Calu3 (cell line): ENCODE measurements around the gene SLAIN2. TPM values are rescaled to one million over a fixed set of nuclear protein-coding genes. Genes with fewer than 3 reads are reported as not detected.
"Not testable (repeated sequence)": the region's sequence is repeated elsewhere in the genome, so short reads cannot be mapped to it uniquely, and the experiment has no call there.

Source experiments
- BruUV-seq: library from RNA; stranded (reverse); fragments of 400-500 nt; replicated peaks from 2 replicates; lab custom pipeline; 2021; lab: Mats Ljungman, UMichigan
- CTCF ChIA-PET: fragments of 300-600 bp; sonication (Branson Sonifier 250); formaldehyde crosslinking; loops from one replicate; lab custom pipeline; 2022; ENCODE audit warnings: antibody characterized with exemption; lab: Charles Lee
- DNase-seq: peaks from one replicate; pipeline ENCODE4 v3.0.0; 2022
- H3K27ac Mint-ChIP-seq: one replicate; pipeline ENCODE4 v1.8.0; 2022; ENCODE audit warnings: mixed read lengths; ENCODE audit not compliant: unreplicated experiment
- H3K27me3 Mint-ChIP-seq: one replicate; pipeline ENCODE4 v1.8.0; 2022; ENCODE audit warnings: mixed read lengths; ENCODE audit not compliant: unreplicated experiment
- H3K36me3 Mint-ChIP-seq: one replicate; pipeline ENCODE4 v1.8.0; 2022; ENCODE audit warnings: mild to moderate bottlenecking, moderate library complexity, mixed read lengths; ENCODE audit not compliant: insufficient read depth, unreplicated experiment
- H3K4me1 Mint-ChIP-seq: one replicate; pipeline ENCODE4 v1.8.0; 2022; ENCODE audit warnings: mild to moderate bottlenecking, low read depth, mixed read lengths; ENCODE audit not compliant: unreplicated experiment
- H3K4me3 Mint-ChIP-seq: one replicate; pipeline ENCODE4 v1.8.0; 2022; ENCODE audit warnings: mild to moderate bottlenecking, low read depth, moderate library complexity, mixed read lengths; ENCODE audit not compliant: unreplicated experiment
- H3K9me3 Mint-ChIP-seq: one replicate; pipeline ENCODE4 v1.8.0; 2022; ENCODE audit warnings: low read depth, mixed read lengths; ENCODE audit not compliant: unreplicated experiment
- CTCF ChIP-seq: fragments of 200-600 bp; IDR thresholded peaks from one replicate; pipeline ENCODE4 v1.8.0; 2022; ENCODE audit warnings: antibody characterized with exemption; ENCODE audit not compliant: unreplicated experiment
- intact Hi-C: fragments of 100-400 bp; cut with micrococcal nuclease; formaldehyde crosslinking; loops from one replicate; pipeline ENCODE4 v1.10.0; 2022; ENCODE audit not compliant: unreplicated experiment
- total RNA-seq: library from RNA; stranded (reverse); gene quantifications from 2 replicates; pipeline ENCODE4 v1.2.3, GENCODE V29; 2022

SLAIN2 gene
- total RNA-seq, 1 experiment from 2014 or later = 44.1 TPM

- DNase-seq = no peak
- Mint-ChIP-seq H3K27me3 (no peaks in the 10 kb centered on the region), H3K27ac (no peak overlapping the region), H3K4me3 (no peak overlapping the region), H3K9me3 (no peaks in the 10 kb centered on the region), H3K4me1 (peaks cover 13% of the 10 kb centered on the region), H3K36me3 (no peaks in the 10 kb centered on the region)
- CTCF ChIA-PET = no interaction called here
- no TSS peak for BruUV-seq
- intact Hi-C loops = no loop called here
- TF ChIP-seq CTCF = no peak
Measured at GRCh38 chr4:48432017-48432416, 90.7 kb downstream of the SLAIN2 start.

GRCh38 chr4:48436318-48436717, 95.0 kb downstream of the SLAIN2 start:
- H3K4me3 Mint-ChIP-seq = no peak overlapping the region
- peaks cover 10% of the 10 kb centered on the region for H3K4me1 Mint-ChIP-seq
- BruUV-seq = no TSS peak
- H3K36me3 Mint-ChIP-seq = no peaks in the 10 kb centered on the region
- no peak overlapping the region for H3K27ac Mint-ChIP-seq
- CTCF ChIA-PET = interaction anchor here (0.6 kb wide), 1 partner anchor 27 kb away, joined by 4 read pairs; no protein-coding TSS in a partner anchor
- H3K27me3 Mint-ChIP-seq = no peaks in the 10 kb centered on the region
- intact Hi-C loops = no loop called here
- no peaks in the 10 kb centered on the region for H3K9me3 Mint-ChIP-seq
- DNase-seq = no peak
- no peak for TF ChIP-seq CTCF

GRCh38 chr4:48439988-48440387, 98.7 kb downstream of the SLAIN2 start:
- CTCF ChIA-PET = no interaction called here
- Mint-ChIP-seq H3K27me3 (no peaks in the 10 kb centered on the region), H3K27ac (no peak overlapping the region), H3K4me1 (no peaks in the 10 kb centered on the region), H3K9me3 (no peaks in the 10 kb centered on the region), H3K4me3 (no peak overlapping the region), H3K36me3 (no peaks in the 10 kb centered on the region)
- BruUV-seq = no TSS peak
- intact Hi-C loops = no loop called here
- DNase-seq = no peak
- TF ChIP-seq CTCF = no peak

GRCh38 chr4:48440914-48441313, 99.6 kb downstream of the SLAIN2 start:
- CTCF ChIA-PET, H3K27me3 Mint-ChIP-seq, BruUV-seq, H3K36me3 Mint-ChIP-seq, H3K4me3 Mint-ChIP-seq, H3K27ac Mint-ChIP-seq, H3K4me1 Mint-ChIP-seq, intact Hi-C loops, H3K9me3 Mint-ChIP-seq, DNase-seq: not testable (repeated sequence)

- Mint-ChIP-seq H3K27ac (no peak overlapping the region), H3K36me3 (no peaks in the 10 kb centered on the region), H3K9me3 (no peaks in the 10 kb centered on the region), H3K27me3 (no peaks in the 10 kb centered on the region), H3K4me3 (no peak overlapping the region), H3K4me1 (no peaks in the 10 kb centered on the region)
- BruUV-seq = no TSS peak
- no peak for TF ChIP-seq CTCF
- CTCF ChIA-PET = no interaction called here
- DNase-seq = no peak
- intact Hi-C loops = loop anchor here (5.0 kb wide), 1 partner anchor 102 kb away; no protein-coding TSS in a partner anchor
Measured at GRCh38 chr4:48445704-48446103, 104.4 kb downstream of the SLAIN2 start.
